NCI-H1092 (cell line): Measurements from ENCODE around the gene GAREM1.
"Not testable (repeated sequence)": the region's sequence is repeated elsewhere in the genome, so short reads cannot be mapped to it uniquely, and the experiment has no call there.

Experiments
- DNase-seq: peaks from one replicate; lab custom pipeline; 2025; lab: John Stamatoyannopoulos, UW

GAREM1 gene

GRCh38 chr18:32368991-32369390, 101.7 kb downstream of the GAREM1 start:
- no peak for DNase-seq

GRCh38 chr18:32368170-32368569, 102.5 kb downstream of the GAREM1 start:
- DNase-seq, result no peak

DNA sequence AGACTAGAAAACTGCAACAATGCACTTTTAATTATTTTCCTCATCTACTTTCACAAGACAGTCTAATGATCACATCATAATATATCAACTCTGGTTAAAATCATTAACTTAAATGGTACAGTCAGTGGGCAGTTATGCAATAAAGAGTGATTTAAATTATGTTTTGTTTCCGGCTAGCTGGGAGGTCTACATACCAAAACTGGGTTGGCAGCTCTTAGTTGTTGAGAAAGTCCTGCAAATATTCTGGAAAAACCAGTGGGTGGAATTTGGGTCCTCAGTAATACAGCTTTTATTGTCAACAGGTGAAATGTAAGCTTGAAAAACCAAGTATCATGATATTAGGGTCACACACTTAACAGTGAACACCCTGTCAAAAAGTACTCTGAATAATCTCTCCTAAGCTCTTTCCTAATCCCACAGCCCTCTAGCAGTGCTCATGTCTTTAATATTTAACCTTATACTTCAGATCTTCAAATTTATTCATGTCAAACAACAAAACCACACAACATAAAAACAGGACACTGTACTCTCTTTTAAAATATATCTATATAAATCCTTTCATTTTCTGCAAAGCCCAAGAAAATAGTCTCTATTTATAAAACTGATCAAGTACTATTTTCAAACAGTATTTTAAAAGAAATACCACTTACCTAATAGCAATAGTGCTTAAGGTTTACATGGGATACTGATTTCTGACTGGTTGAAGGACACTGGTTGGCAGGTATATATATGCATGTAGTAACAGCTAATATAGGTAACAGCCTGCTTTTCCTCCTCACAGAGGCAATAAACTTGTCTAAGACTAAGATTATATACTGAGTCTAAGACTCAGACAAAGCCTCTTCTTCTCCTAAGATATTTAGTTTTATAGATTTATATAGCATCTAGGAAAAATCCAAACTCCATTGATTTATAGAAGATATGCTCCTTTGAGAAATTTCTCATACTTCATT, 103.8 kb downstream of the GAREM1 start:
- no peak for DNase-seq

GRCh38 chr18:32362484-32362883, 108.2 kb downstream of the GAREM1 start:
- no peak for DNase-seq

- no peak for DNase-seq
Measured at GRCh38 chr18:32360682-32361345, 109.9 kb downstream of the GAREM1 start.

DNA sequence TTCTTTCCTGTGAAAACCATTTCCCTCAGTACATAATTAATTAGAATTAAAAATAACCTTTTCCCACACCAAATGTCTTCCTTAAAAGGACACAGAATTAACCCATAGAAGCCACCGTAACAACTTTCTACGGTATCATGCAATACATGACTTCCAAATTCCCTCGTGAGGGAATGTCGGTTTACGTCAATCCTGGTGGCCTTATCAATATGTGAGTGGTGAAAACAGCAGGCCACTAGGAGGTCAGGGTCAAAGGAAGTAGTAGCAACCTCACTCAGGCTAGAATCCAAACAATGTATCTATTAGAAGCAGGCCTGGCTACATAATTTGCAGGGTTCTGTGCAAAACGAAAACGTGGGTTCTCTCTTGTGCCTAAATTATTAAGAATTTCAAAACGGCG, 112.2 kb downstream of the GAREM1 start:
- no peak for DNase-seq

- no peak for DNase-seq
Measured at GRCh38 chr18:32358075-32358474, 112.6 kb downstream of the GAREM1 start.

GRCh38 chr18:32355896-32356295, 114.8 kb downstream of the GAREM1 start:
- no peak for DNase-seq

- DNase-seq, result no peak
Measured at GRCh38 chr18:32354518-32354917, 116.2 kb downstream of the GAREM1 start.

GRCh38 chr18:32353257-32353656, 117.4 kb downstream of the GAREM1 start:
- DNase-seq, result no peak

DNA sequence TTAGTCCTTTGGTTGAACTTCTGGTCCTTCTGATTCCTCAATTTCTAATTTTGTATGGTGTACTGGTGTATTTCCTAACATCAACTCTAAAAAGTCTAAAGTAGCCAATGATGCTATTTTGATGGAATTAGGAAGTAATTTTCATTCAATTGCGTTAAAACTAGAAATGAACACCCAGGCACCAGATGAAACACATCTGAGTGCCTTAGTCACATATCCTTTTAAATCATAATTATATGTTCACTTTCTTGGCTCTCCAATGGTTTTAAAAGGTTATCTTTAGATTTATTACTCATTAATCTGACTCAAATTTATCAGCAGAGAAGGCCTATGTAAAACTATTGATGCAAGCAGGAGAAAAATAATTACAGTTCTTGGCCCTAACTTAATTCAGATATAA, 119.7 kb downstream of the GAREM1 start:
- no peak for DNase-seq

DNA sequence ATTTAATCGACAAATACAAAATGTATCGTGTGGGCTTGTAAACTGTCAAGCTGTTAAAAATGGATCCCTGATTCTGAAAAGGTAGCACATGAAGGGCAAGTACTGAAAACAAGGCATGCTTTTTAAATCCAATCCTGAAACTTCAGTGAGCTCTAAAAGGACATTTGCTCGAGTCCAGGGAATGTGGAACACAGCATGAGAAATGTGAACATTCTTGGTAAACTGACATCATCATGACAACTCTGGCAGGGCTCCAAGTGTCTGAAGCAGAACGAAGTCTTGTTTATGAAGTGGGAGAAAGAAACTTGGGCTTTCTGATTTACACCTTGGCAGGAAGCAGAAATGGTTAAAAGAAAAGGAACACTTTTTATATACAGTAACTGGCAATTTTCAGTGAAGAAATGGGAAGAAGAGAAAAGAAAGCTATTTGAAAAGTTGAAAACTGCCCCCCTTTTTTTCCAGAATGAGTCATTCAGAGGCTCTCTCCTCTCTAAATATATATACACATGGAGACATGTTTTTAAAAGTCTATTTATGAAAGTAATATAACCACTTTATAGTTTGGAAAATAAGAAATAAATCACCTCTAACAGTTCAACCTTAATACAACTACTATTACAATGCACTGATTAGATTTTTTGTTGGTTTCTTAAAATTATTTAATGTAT, 120.8 kb downstream of the GAREM1 start:
- DNase-seq, result no peak

- no peak for DNase-seq
Measured at GRCh38 chr18:32346671-32347070, 124.0 kb downstream of the GAREM1 start.

- no peak for DNase-seq
Measured at GRCh38 chr18:32343634-32344033, 127.0 kb downstream of the GAREM1 start.

- not testable (repeated sequence) for DNase-seq
Measured at GRCh38 chr18:32341112-32341511, 129.6 kb downstream of the GAREM1 start.

GRCh38 chr18:32339045-32339444, 131.6 kb downstream of the GAREM1 start:
- DNase-seq, result no peak

- no peak for DNase-seq
Measured at GRCh38 chr18:32337821-32338220, 132.9 kb downstream of the GAREM1 start.

DNA sequence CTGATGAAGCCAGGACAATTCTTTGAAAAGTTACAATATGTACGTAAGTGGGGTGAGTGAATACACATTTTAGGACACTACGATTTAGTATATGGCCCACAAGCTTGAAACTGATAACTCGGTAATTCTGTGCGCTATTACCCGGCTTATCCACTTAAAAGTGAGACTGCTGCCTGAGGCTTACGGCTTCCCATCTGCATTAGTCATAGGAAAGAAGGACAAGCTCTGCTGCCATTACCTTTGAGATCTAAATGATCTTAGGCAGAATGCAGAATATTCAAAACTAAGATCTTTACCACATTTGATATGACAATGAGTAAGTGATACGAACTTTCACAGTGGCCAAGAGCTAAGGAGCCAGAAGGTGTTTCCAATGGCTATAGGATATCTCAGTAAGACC, 133.3 kb downstream of the GAREM1 start:
- no peak for DNase-seq

DNA sequence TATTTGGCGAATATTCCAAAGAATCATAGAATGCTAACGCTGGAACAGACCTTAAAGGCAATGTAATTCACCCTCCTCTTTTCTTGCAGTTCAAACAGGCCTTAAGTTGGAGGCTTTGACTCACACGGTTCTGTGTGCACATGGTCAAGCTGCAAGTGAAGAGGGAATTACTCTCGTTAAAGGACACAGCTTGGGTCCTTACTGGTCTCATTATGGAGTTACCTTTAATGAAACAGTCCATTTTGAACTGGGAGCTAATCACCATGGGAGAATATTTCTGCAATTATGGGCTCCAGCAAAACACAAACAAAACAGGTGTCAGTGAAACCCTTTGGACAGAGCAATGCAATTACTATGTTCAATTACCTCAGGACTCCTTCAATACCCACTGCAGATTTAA, 135.5 kb downstream of the GAREM1 start:
- no peak for DNase-seq

DNA sequence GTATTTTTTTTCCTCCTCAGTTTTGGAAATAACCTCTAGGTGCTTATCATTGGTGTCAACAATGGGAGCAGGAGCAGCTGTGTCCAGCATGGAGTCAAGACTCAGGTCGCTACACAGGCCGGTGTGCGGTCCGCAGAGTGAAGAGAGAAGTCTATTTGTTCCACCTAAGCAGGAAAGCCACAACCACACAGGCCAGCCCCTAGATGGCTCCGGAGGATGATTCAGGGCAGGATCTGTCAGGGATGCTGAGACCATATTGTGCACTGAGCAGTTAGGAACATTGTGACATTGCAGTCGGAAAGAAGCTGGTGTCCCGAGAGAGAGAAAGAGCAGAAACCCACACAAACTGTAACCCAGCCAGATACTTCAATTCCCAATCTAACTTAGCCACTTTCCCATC, 136.9 kb downstream of the GAREM1 start:
- peak; percentile 66 for DNase-seq

DNA sequence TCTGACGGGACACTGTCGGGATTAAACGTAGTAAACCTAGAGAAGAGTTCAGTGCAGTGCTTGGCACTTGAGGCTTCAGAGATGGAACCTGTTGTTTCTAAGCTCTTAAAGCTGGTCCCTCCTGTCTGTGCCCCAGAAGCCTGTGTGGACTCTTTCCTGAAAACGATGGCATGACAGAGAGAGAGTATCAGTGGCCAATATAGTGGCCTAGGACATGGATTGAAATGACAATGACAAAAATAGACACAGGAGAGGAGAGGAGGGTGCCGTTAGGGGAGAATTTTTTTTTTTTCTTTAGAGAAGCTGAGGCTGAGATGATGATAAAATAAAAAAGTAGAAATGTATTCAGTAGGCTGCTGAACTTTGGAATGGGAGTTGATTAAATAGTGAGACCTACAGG, 138.0 kb downstream of the GAREM1 start:
- DNase-seq, result no peak

GRCh38 chr18:32328974-32329373, 141.7 kb downstream of the GAREM1 start:
- no peak for DNase-seq

- DNase-seq, result no peak
Measured at GRCh38 chr18:32328379-32328778, 142.3 kb downstream of the GAREM1 start.
